GM19438 (cell line): ENCODE measurements around the gene SPATA16.

ENCODE experiments used
- ATAC-seq: cut with Tn5 transposase; IDR thresholded peaks from one replicate; pipeline ENCODE4 v1.9.1; 2021; ENCODE audit warnings: low read depth; ENCODE audit not compliant: unreplicated experiment

The SPATA16 gene

DNA sequence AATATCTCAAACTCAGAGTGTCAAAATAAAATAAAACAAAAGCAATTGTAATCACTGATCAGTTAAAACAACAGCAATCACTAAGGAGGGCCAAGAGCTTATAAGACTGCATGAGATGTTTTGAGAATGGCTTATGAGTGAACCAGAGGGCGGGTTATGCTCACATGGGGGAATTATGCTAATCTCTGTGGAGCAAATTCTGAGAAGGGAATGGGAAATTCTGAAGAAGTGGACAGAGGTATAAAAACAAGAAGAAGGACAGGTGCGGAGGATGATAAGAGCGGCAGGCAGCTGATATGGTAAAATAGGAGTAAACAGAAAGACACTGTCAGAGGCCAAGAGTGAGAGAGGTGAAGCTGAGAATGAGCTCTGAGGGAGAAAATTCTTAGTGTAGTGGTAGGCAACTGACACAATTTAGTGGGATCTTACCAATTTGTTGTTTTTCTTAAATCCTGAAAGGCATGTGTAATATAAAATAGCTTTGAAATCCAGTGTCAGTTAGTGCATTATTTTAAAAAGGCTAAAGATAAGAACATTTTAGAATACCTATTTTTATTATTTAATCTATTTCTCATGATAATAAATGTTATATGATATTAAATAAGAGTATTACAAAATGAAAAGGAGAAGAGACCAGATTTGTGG, 133.8 kb downstream of the SPATA16 start:
- ATAC-seq = no peak

- no peak for ATAC-seq
Observed at GRCh38 chr3:173006006-173006405, 135.0 kb downstream of the SPATA16 start.

- ATAC-seq = no peak
Observed at GRCh38 chr3:173004681-173005080, 136.4 kb downstream of the SPATA16 start.

- no peak for ATAC-seq
Observed at GRCh38 chr3:173003956-173004355, 137.1 kb downstream of the SPATA16 start.

GRCh38 chr3:173003471-173003870, 137.6 kb downstream of the SPATA16 start:
- no peak for ATAC-seq

DNA sequence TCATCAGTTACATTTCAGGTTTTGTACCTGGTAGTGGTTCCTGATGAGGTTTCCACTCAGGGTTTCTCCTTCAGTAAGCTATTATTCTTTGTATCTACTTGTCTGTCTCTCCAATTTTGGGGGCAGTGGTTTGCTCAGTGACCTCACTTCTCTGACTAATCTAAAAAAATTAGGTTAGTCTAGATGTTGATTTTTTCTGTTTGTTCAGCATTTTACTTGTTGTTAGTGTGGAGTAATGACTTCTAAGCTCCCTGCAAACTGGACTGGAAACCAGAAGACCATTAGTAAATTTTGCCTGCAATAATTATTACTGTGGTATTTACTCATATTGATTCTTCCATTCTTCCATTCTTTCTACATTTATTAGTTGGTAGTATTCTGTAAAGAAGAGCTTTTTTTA, 139.4 kb downstream of the SPATA16 start:
- no peak for ATAC-seq

GRCh38 chr3:173000553-173000952, 140.5 kb downstream of the SPATA16 start:
- no peak for ATAC-seq

- no peak for ATAC-seq
Observed at GRCh38 chr3:172993412-172993811, 147.6 kb downstream of the SPATA16 start.

- ATAC-seq = no peak
Observed at GRCh38 chr3:172991424-172991996, 149.5 kb downstream of the SPATA16 start.

GRCh38 chr3:172989373-172989772, 151.7 kb downstream of the SPATA16 start:
- no peak for ATAC-seq

DNA sequence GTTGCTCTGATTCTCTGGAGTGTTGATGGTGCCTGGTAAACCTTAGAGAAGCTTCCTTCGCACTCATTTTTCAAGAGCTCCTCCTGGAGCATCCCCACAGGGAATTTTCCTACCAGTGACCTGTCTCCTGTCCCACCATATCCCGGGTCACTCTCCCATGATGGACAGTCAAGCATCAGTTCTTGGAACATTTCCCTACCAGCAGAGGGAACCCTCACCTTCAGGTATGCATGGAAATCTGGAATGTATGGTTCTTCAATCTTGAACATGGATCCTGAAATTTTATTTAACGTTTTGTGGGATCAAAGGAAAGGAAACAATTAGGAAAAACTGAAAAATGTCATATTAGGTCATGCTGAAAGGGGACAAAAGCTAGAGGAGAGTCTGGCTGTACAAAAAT, 153.8 kb downstream of the SPATA16 start:
- no peak for ATAC-seq

DNA sequence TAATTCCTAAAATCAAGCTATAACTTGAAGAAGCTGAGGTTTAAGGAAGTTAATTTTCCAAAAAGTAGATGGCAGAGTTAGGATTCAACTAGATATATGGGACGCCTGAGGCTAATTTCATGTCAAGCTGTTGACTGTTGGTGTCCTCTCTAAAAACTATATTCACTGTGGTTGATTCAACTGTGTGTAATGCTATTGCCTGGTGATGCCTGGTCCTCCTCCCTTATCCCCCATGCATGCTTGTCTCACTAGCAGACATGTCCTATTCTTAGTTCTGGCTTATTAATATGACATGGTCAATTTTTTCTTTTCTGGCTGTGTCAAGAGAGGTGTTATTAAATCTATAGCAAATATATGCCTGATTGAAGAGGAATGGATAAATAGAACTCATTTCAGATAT, 156.1 kb downstream of the SPATA16 start:
- no peak for ATAC-seq

GRCh38 chr3:172982736-172983364, 158.2 kb downstream of the SPATA16 start:
- ATAC-seq = no peak

GRCh38 chr3:172981407-172981983, 159.5 kb downstream of the SPATA16 start:
- ATAC-seq = no peak

- ATAC-seq = no peak
Observed at GRCh38 chr3:172980849-172981248, 160.2 kb downstream of the SPATA16 start.

GRCh38 chr3:172977696-172978095, 163.3 kb downstream of the SPATA16 start:
- no peak for ATAC-seq

GRCh38 chr3:172974969-172975368, 166.1 kb downstream of the SPATA16 start:
- no peak for ATAC-seq

- ATAC-seq = no peak
Observed at GRCh38 chr3:172973799-172974198, 167.2 kb downstream of the SPATA16 start.

- no peak for ATAC-seq
Observed at GRCh38 chr3:172972717-172973116, 168.3 kb downstream of the SPATA16 start.

GRCh38 chr3:172972067-172972466, 169.0 kb downstream of the SPATA16 start:
- no peak for ATAC-seq

DNA sequence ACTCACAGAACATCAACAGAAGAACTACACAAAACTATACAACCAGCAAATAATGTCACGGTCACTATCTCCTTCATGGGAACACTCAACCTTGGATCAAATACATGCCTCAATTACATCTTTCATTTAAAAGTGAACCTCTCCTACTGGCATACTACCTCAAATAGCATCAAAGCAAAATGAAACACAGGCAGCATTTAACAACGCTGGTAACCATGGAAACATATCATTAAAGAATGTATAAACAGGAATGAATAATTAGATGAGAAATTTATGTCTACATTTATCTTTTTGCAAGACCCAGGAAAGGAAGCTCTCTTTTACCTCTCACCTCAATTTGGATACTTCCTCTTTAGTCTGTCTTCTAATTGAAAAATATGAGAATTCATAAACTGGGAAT, 172.4 kb downstream of the SPATA16 start:
- ATAC-seq = no peak

DNA sequence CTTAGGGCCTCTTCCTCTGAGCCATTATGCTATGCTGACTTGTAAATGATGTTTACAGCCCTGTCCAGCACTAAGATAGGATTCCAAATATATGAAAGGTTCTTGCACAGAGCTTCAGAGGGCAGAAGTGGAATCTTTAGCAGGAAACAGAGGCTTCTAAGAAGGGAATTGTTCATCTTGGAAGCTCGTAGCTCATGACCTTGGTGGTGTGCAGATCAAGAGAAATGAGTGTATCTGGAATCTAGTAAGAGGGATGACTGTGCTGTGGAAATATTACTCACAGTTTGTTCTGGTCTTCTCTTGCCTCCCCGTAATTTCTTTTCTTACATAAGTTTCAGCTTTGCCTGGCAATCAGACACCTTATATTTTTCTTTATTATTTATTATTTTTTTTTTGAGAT, 175.8 kb downstream of the SPATA16 start:
- no peak for ATAC-seq
